GM21526 (cell line): ENCODE results near the gene ELOVL3.
"Not testable (repeated sequence)": the region's sequence is repeated elsewhere in the genome, so short reads cannot be mapped to it uniquely, and the experiment has no call there.

Experiments
- ATAC-seq: cut with Tn5 transposase; IDR thresholded peaks from one replicate; pipeline ENCODE4 v1.9.1; 2021; ENCODE audit warnings: moderate library complexity; ENCODE audit not compliant: unreplicated experiment, low FRiP score

Gene ELOVL3

GRCh38 chr10:102246261-102246660 is 20.2 kb downstream of the ELOVL3 start:
- ATAC-seq = no peak

GRCh38 chr10:102247734-102248133 is 21.6 kb downstream of the ELOVL3 start:
- ATAC-seq = no peak

GRCh38 chr10:102252508-102252907 is 26.4 kb downstream of the ELOVL3 start:
- not testable (repeated sequence) for ATAC-seq

GRCh38 chr10:102254426-102254825 is 28.3 kb downstream of the ELOVL3 start:
- no peak for ATAC-seq

- no peak for ATAC-seq
Measured at GRCh38 chr10:102255404-102255803, 29.3 kb downstream of the ELOVL3 start.

GRCh38 chr10:102261196-102261595 is 35.1 kb downstream of the ELOVL3 start:
- ATAC-seq = no peak

GRCh38 chr10:102261842-102262241 is 35.7 kb downstream of the ELOVL3 start:
- no peak for ATAC-seq

GRCh38 chr10:102262744-102263370 is 36.8 kb downstream of the ELOVL3 start:
- no peak for ATAC-seq

GRCh38 chr10:102264371-102264770 is 38.3 kb downstream of the ELOVL3 start:
- ATAC-seq = no peak

- ATAC-seq = no peak
Measured at GRCh38 chr10:102266670-102267069, 40.6 kb downstream of the ELOVL3 start.

- no peak for ATAC-seq
Measured at GRCh38 chr10:102267748-102268147, 41.6 kb downstream of the ELOVL3 start.

GRCh38 chr10:102268375-102268888 is 42.3 kb downstream of the ELOVL3 start:
- ATAC-seq = no peak

GRCh38 chr10:102269017-102269416 is 42.9 kb downstream of the ELOVL3 start:
- ATAC-seq = no peak

- ATAC-seq = no peak
Measured at GRCh38 chr10:102274062-102274461, 48.0 kb downstream of the ELOVL3 start.

- ATAC-seq = no peak
Measured at GRCh38 chr10:102275343-102275742, 49.2 kb downstream of the ELOVL3 start.

- no peak for ATAC-seq
Measured at GRCh38 chr10:102279104-102279503, 53.0 kb downstream of the ELOVL3 start.
